ENCODE results near the gene ARSI.

ARSI gene

DNA sequence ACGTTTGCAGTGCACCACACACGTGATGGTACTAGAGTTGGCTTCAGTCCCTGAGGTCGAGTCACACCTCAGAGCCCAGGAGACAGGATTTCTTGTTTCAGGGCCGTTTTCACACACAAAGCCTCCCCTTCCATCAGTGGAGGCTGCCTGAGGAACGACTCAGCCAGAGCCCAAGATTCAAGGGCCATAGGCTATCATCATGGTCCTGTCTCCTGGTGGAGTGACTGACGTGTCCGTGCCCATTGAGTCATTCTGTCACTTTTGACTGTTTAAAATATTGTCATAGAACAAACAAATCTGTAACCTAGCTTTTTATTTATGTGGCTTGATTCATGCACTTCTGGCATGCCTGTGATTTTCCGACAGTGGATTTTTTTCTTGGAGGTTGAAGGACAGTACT lies 41.5 kb downstream of the ARSI start:
- H3K4me3 ChIP-seq (ENCODE audit: low read depth, low read length) = no peak overlapping the region
- TF ChIP-seq, protein P1, sequence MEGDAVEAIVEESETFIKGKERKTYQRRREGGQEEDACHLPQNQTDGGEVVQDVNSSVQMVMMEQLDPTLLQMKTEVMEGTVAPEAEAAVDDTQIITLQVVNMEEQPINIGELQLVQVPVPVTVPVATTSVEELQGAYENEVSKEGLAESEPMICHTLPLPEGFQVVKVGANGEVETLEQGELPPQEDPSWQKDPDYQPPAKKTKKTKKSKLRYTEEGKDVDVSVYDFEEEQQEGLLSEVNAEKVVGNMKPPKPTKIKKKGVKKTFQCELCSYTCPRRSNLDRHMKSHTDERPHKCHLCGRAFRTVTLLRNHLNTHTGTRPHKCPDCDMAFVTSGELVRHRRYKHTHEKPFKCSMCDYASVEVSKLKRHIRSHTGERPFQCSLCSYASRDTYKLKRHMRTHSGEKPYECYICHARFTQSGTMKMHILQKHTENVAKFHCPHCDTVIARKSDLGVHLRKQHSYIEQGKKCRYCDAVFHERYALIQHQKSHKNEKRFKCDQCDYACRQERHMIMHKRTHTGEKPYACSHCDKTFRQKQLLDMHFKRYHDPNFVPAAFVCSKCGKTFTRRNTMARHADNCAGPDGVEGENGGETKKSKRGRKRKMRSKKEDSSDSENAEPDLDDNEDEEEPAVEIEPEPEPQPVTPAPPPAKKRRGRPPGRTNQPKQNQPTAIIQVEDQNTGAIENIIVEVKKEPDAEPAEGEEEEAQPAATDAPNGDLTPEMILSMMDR (IDR thresholded peaks at IDR 0.05; ENCODE audit: borderline replicate concordance, insufficient read depth, low read depth, low read length) = no peak

DNA sequence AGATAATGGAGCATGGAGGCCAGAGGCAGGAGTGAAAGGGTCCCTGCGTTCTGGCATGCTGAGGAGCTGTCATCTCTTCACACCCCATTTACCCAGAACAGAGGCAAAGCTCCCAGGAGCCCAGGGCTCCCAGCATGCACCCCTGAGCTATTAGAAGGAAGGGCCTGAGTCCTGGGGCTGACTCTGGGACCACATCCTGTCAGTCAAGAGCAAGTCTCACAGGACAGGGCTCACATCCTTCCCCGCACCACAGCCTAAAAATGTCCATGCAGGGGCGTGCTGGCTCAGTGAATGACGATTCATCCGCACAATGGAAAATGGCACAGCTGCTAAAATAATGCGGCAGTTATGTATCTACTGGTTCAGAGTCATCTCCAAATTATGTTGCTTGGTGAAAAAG lies 44.6 kb downstream of the ARSI start:
- no peak overlapping the region for H3K4me3 ChIP-seq (ENCODE audit: low read depth, low read length)
- TF ChIP-seq, protein P1 (IDR thresholded peaks at IDR 0.05; ENCODE audit: borderline replicate concordance, insufficient read depth, low read depth, low read length) = no peak

DNA sequence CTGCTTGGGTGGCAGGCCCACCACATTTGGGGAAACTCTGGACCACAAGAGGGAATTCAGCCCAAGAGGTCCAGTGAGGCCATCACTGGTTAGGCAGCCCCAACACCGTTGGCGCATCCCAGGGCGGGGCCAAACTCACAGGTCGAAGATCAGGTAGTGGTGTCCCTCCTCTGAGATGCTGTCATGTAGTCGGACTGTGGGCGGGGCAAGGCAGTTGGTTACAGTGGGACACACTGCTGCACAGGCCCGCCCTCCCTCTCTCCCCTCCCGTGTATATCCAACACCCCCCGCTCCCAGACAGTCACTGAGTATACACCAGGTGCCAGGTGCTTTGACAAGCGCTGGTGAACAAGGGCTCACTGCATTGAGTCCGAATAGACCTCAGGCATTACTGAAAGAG lies 45.3 kb downstream of the ARSI start:
- TF ChIP-seq, protein P1 (IDR thresholded peaks at IDR 0.05; ENCODE audit: borderline replicate concordance, insufficient read depth, low read depth, low read length) = no peak

DNA sequence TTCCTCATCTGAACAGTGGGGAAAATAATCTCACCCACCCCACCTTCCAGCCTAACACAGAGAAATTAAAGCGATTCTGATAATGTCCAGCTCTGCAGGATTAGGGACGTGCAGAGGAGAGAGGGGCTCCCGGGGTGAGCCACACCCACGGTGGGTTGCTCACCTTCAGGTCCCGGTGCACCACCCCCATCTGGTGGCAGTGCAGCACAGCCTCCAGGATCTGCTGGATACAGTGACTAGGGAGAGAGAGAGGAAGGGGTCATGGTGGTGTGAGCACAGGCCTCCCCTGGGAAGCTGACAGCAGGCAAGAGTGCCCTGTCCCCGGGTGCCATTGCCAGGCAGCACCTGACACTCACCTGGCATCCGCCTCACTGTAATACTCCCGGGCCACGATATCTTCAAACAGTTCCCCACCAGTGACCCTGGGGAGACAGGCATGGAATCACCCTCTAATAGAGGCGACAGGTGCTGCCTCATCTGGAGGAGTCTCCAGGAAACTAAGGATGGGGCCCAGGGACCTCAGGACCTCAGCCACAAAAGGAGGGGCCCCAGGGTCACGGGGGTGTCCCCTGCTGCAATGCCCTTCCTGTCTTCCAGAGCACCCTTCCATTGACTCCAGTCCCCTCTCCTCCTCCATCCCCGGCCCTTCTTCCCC lies 46.2 kb downstream of the ARSI start:
- no peak overlapping the region for H3K4me3 ChIP-seq (ENCODE audit: low read depth, low read length)
- TF ChIP-seq, protein P1 (IDR thresholded peaks at IDR 0.05; ENCODE audit: borderline replicate concordance, insufficient read depth, low read depth, low read length) = no peak

More for the DNA sequence above, 45.3 kb downstream of the ARSI start:
- H3K4me3 ChIP-seq (ENCODE audit: low read depth, low read length) = no peak overlapping the region

DNA sequence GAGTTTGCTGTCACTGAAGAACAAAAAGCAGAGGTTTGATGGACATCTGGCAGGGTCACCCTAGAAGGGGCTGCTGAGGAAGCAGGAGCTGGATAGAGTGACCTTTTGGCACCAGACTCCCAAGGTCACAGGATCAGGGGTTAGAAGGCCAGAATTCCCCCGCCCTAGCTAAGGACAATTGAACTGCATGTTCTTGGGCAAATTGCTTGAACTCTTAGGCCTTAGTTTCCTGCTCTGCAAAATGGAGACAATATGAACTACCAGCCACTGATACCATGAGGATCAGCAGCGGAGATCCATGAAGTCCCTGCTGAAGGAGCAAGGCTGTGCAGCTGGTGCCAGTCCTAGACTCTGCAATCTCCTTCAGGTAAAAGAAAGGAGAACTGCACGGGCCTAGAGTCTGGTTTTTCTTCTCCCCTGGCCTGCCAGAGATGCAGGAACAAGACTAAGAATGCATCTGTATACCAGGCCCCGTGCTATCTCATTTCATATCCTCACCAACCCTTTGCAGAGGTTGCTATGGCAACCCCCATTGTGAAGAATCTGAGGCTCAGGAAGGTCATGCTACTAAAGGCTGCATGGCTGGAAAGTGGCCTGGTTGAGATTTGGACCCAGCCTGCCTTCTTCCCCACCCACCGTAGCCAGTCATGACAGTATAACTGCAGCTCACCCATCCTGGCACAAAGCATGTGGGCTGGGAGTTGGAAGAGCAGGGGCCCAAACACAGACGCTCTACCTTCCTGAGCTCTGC lies 46.9 kb downstream of the ARSI start:
- TF ChIP-seq, protein P1 (IDR thresholded peaks at IDR 0.05; ENCODE audit: borderline replicate concordance, insufficient read depth, low read depth, low read length) = no peak

DNA sequence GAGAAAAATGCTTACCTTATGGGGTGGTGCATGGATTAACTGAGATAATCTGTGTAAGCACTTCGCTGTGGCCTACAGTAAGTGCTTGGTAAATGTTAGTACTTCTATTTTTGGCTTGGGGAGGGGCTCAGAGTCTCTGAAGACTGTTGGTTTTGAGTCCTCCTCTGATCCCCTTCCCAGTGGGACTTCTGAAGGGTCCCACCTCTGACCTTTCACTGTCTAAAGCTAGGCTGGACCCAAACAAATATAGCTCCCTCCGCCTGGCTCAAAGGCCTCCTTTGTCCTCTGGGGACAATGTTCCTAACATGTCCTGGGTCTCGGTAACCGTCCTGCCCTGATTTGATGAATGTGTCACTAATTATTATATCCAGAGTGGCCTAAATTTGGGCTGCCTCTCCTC lies 47.9 kb downstream of the ARSI start:
- TF ChIP-seq, protein P1 (IDR thresholded peaks at IDR 0.05; ENCODE audit: borderline replicate concordance, insufficient read depth, low read depth, low read length) = no peak
- H3K4me3 ChIP-seq (ENCODE audit: low read depth, low read length) = no peak overlapping the region

More for the DNA sequence above, 46.9 kb downstream of the ARSI start:
- H3K4me3 ChIP-seq (ENCODE audit: low read depth, low read length) = no peak overlapping the region

DNA sequence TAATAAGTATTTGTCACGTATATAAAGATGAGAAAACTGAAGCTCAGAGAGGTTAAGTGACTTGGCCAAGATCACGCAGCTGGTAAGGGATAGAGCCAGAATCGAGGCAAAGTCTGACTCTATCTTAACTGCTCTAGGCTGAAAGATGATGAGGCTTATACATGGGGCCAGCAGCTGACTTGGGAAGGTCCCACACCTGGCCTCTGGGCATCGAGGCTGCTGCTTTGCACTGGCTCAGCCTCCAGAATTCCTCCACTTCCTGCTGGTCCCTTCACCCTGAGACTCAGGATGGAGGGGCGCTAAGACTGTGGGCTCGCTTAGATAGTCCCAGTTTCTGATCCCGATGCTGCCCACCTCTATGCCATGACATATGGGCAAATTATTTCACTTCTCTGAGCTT lies 48.3 kb downstream of the ARSI start:
- TF ChIP-seq, protein P1 (IDR thresholded peaks at IDR 0.05; ENCODE audit: borderline replicate concordance, insufficient read depth, low read depth, low read length) = no peak
- H3K4me3 ChIP-seq (ENCODE audit: low read depth, low read length) = no peak overlapping the region
